ENCODE data around the gene PRPF19. TPM values are rescaled to one million over a fixed set of nuclear protein-coding genes. Genes with fewer than 3 reads are reported as not detected.

Gene PRPF19
- total RNA-seq, 2 donors from 2014 or later, result 22.1 to 27.0 TPM

GRCh38 chr11:60891103-60891741 is 15.2 kb downstream of the PRPF19 start:
- H3K4me3 ChIP-seq, result no peak overlapping the region
- no peak for TF ChIP-seq CTCF (IDR thresholded peaks at IDR 0.05)
- no peak for TF ChIP-seq POLR2A (IDR thresholded peaks at IDR 0.05)
- H3K27ac ChIP-seq, result no peak overlapping the region
- H3K36me3 ChIP-seq (replicated peaks in 1 of 2; ENCODE audit: insufficient read depth in 1 of 2, low read depth in 2 of 2), result peaks cover 0 to 19% of the 10 kb centered on the region in 2 donors
- intact Hi-C loops (cut with DNase I), result no loop called here
- no peaks in the 10 kb centered on the region for H3K27me3 ChIP-seq
- 74 to 90% methylated on average over 7 of the region's 7 CpGs for WGBS, 2 donors
- no peaks in the 10 kb centered on the region for H3K4me1 ChIP-seq
- no peak for DNase-seq
- H3K9me3 ChIP-seq, result no peaks in the 10 kb centered on the region
- ATAC-seq, result no peak

GRCh38 chr11:60890696-60891095 is 15.7 kb downstream of the PRPF19 start:
- TF ChIP-seq POLR2A (IDR thresholded peaks at IDR 0.05) (no peak), CTCF (IDR thresholded peaks at IDR 0.05) (no peak)
- no peak for ATAC-seq
- no peak for DNase-seq
- Histone ChIP-seq H3K4me3 (no peak overlapping the region), H3K36me3 (replicated peaks in 1 of 2; ENCODE audit: insufficient read depth in 1 of 2, low read depth in 2 of 2) (peaks cover 0 to 14% of the 10 kb centered on the region in 2 donors), H3K27ac (no peak overlapping the region), H3K9me3 (no peaks in the 10 kb centered on the region), H3K27me3 (no peaks in the 10 kb centered on the region), H3K4me1 (no peaks in the 10 kb centered on the region)
- intact Hi-C loops (cut with DNase I), result no loop called here
- WGBS, 2 donors, result 65 to 67% methylated on average over 5 of the region's 5 CpGs

- no peak for TF ChIP-seq CTCF (IDR thresholded peaks at IDR 0.05)
- TF ChIP-seq POLR2A (IDR thresholded peaks at IDR 0.05), result no peak
- Histone ChIP-seq H3K27me3 (no peaks in the 10 kb centered on the region), H3K27ac (no peak overlapping the region), H3K9me3 (no peaks in the 10 kb centered on the region), H3K4me1 (no peaks in the 10 kb centered on the region), H3K4me3 (no peak overlapping the region), H3K36me3 (replicated peaks in 1 of 2; ENCODE audit: insufficient read depth in 1 of 2, low read depth in 2 of 2) (peaks cover 0 to 8% of the 10 kb centered on the region in 2 donors)
- intact Hi-C loops (cut with DNase I), result no loop called here
- no peak for ATAC-seq
- no peak for DNase-seq
- 29 to 55% methylated on average over 6 of the region's 6 CpGs for WGBS, 2 donors
These were observed 16.5 kb downstream of the PRPF19 start for GRCh38 chr11:60889869-60890311.

GRCh38 chr11:60887556-60887955 is 18.8 kb downstream of the PRPF19 start:
- Histone ChIP-seq H3K4me3 (no peak overlapping the region), H3K4me1 (no peaks in the 10 kb centered on the region), H3K36me3 (replicated peaks in 1 of 2; ENCODE audit: insufficient read depth in 1 of 2, low read depth in 2 of 2) (peaks cover 0 to 5% of the 10 kb centered on the region in 2 donors), H3K27me3 (no peaks in the 10 kb centered on the region), H3K9me3 (no peaks in the 10 kb centered on the region), H3K27ac (no peak overlapping the region)
- 50 to 66% methylated on average over 4 to 5 of the region's 5 CpGs for WGBS, 2 donors
- intact Hi-C loops (cut with DNase I), result no loop called here
- TF ChIP-seq POLR2A (IDR thresholded peaks at IDR 0.05), result no peak
- TF ChIP-seq CTCF (IDR thresholded peaks at IDR 0.05), result peak in 6 of 7 experiments; percentile 13 to 61 (median 50)
- ATAC-seq (peak; percentile 77), DNase-seq (peak; percentile 41 to 66 (median 60))
